HG02678 (cell line): ENCODE data around the gene VCP.

Experiments used
- ATAC-seq: cut with Tn5 transposase; IDR thresholded peaks from one replicate; pipeline ENCODE4 v1.9.1; 2021; ENCODE audit warnings: mild to moderate bottlenecking, moderate library complexity; ENCODE audit not compliant: unreplicated experiment

Gene VCP

GRCh38 chr9:35072461-35073278 lies at the start of gene VCP:
Gene VCP, minus strand, starts transcription at chr9:35072625. Its CDS starts 272 bp downstream, at chr9:35072353.
- peak; percentile 87 for ATAC-seq

GRCh38 chr9:35116898-35117551 lies 44.6 kb upstream of the VCP start:
- peak; percentile 53 for ATAC-seq

- no peak for ATAC-seq
Measured at GRCh38 chr9:35116539-35116897, 44.1 kb upstream of the VCP start.

- peak; percentile 57 for ATAC-seq
Measured at GRCh38 chr9:35115680-35116538, 43.5 kb upstream of the VCP start, which contains the start of gene ATOSB. Gene ATOSB, minus strand, starts transcription at chr9:35115862. Its CDS starts 7,588 bp downstream, at chr9:35108274.

GRCh38 chr9:35114840-35115628 lies 42.6 kb upstream of the VCP start:
- ATAC-seq, result no peak

- no peak for ATAC-seq
Measured at GRCh38 chr9:35114113-35114839, 41.9 kb upstream of the VCP start.

GRCh38 chr9:35112257-35113020 lies 40.0 kb upstream of the VCP start:
- no peak for ATAC-seq

GRCh38 chr9:35111001-35111933 lies 38.8 kb upstream of the VCP start:
- peak; percentile 78 for ATAC-seq

- ATAC-seq, result no peak
Measured at GRCh38 chr9:35110327-35110761, 37.9 kb upstream of the VCP start.

GRCh38 chr9:35108946-35109575 lies 36.6 kb upstream of the VCP start:
- no peak for ATAC-seq

GRCh38 chr9:35108461-35108860 lies 36.0 kb upstream of the VCP start:
- ATAC-seq, result no peak

- ATAC-seq, result no peak
Measured at GRCh38 chr9:35107297-35108290, 35.2 kb upstream of the VCP start.

- no peak for ATAC-seq
Measured at GRCh38 chr9:35106343-35106730, 33.9 kb upstream of the VCP start.

GRCh38 chr9:35105571-35106342 lies 33.3 kb upstream of the VCP start:
- ATAC-seq, result no peak

GRCh38 chr9:35105126-35105525 lies 32.7 kb upstream of the VCP start:
- no peak for ATAC-seq

GRCh38 chr9:35104586-35104985 lies 32.2 kb upstream of the VCP start:
- ATAC-seq, result no peak
